ENCODE results near the gene RIPPLY2. TPM values are rescaled to one million over a fixed set of nuclear protein-coding genes. Genes with fewer than 3 reads are reported as not detected.

The RIPPLY2 gene
- total RNA-seq, 4 donors from 2014 or later: not detected

GRCh38 chr6:83812595-83812994 lies 40.6 kb upstream of the RIPPLY2 start:
- intact Hi-C loops (cut with DNase I): no loop called here
- Histone ChIP-seq H3K36me3 (no peaks in the 10 kb centered on the region), H3K4me1 (no peaks in the 10 kb centered on the region), H3K27me3 (no peaks in the 10 kb centered on the region), H3K4me3 (replicated peaks in 1 of 3) (no peak overlapping the region), H3K9me3 (no peaks in the 10 kb centered on the region), H3K27ac (no peak overlapping the region)
- no peak for DNase-seq
- TF ChIP-seq CTCF (IDR thresholded peaks at IDR 0.05): no peak
- TF ChIP-seq POLR2A (IDR thresholded peaks at IDR 0.05): no peak

GRCh38 chr6:83815631-83816272 lies 37.4 kb upstream of the RIPPLY2 start:
- intact Hi-C loops (cut with DNase I): no loop called here
- H3K27ac ChIP-seq: no peak overlapping the region
- H3K4me1 ChIP-seq: no peaks in the 10 kb centered on the region
- H3K4me3 ChIP-seq (replicated peaks in 1 of 3): no peak overlapping the region
- no peaks in the 10 kb centered on the region for H3K27me3 ChIP-seq
- no peak for TF ChIP-seq POLR2A (IDR thresholded peaks at IDR 0.05)
- no peak for TF ChIP-seq CTCF (IDR thresholded peaks at IDR 0.05)
- 40 to 41% methylated on average over 2 of the region's 2 CpGs for WGBS, 2 donors
- DNase-seq: no peak
- no peaks in the 10 kb centered on the region for H3K9me3 ChIP-seq
- no peaks in the 10 kb centered on the region for H3K36me3 ChIP-seq

GRCh38 chr6:83822629-83823169 lies 30.5 kb upstream of the RIPPLY2 start:
- no peak for DNase-seq
- intact Hi-C loops (cut with DNase I): no loop called here
- WGBS, 2 donors: 77 to 83% methylated on average over 3 of the region's 3 CpGs
- Histone ChIP-seq H3K27ac (no peak overlapping the region), H3K36me3 (no peaks in the 10 kb centered on the region), H3K9me3 (no peaks in the 10 kb centered on the region), H3K27me3 (no peaks in the 10 kb centered on the region), H3K4me1 (no peaks in the 10 kb centered on the region), H3K4me3 (replicated peaks in 1 of 3) (no peak overlapping the region)
- TF ChIP-seq CTCF (IDR thresholded peaks at IDR 0.05) (no peak), POLR2A (IDR thresholded peaks at IDR 0.05) (no peak)

- H3K9me3 ChIP-seq: no peaks in the 10 kb centered on the region
- H3K4me3 ChIP-seq (replicated peaks in 1 of 3): no peak overlapping the region
- no peaks in the 10 kb centered on the region for H3K4me1 ChIP-seq
- TF ChIP-seq POLR2A (IDR thresholded peaks at IDR 0.05): no peak
- TF ChIP-seq CTCF (IDR thresholded peaks at IDR 0.05): no peak
- no peaks in the 10 kb centered on the region for H3K27me3 ChIP-seq
- no peaks in the 10 kb centered on the region for H3K36me3 ChIP-seq
- no peak for DNase-seq
- WGBS, 2 donors: 10 to 14% methylated on average over 3 of the region's 3 CpGs
- no peak overlapping the region for H3K27ac ChIP-seq
- intact Hi-C loops (cut with DNase I): no loop called here
These were observed 28.8 kb upstream of the RIPPLY2 start for GRCh38 chr6:83824388-83824801.

GRCh38 chr6:83824831-83825230 lies 28.3 kb upstream of the RIPPLY2 start:
- Histone ChIP-seq H3K27me3 (no peaks in the 10 kb centered on the region), H3K36me3 (no peaks in the 10 kb centered on the region), H3K4me3 (replicated peaks in 1 of 3) (no peak overlapping the region), H3K4me1 (no peaks in the 10 kb centered on the region), H3K9me3 (no peaks in the 10 kb centered on the region), H3K27ac (no peak overlapping the region)
- no peak for DNase-seq
- intact Hi-C loops (cut with DNase I): no loop called here
- no peak for TF ChIP-seq CTCF (IDR thresholded peaks at IDR 0.05)
- no peak for TF ChIP-seq POLR2A (IDR thresholded peaks at IDR 0.05)
- WGBS, 2 donors: 7 to 13% methylated on average over 2 of the region's 2 CpGs
